ENCODE measurements around the gene CCDC170.
"Not testable (repeated sequence)": the region's sequence is repeated elsewhere in the genome, so short reads cannot be mapped to it uniquely, and the experiment has no call there.

GRCh38 chr6:151455751-151456398, 37.9 kb upstream of the CCDC170 start:
- not testable (repeated sequence) for TF ChIP-seq CTCF (conservative IDR thresholded peaks at IDR 0.05 in 1 of 2, IDR thresholded peaks at IDR 0.05 in 1 of 2; ENCODE audit: low read depth in 1 of 2, low read length in 2 of 2); EZH2 (IDR thresholded peaks at IDR 0.05; ENCODE audit: low read length, missing control alignments)
